Ishikawa (cell line): ENCODE data around the gene TM4SF4.

Source experiments
- CEBPB ChIP-seq: IDR thresholded peaks from 2 replicates; pipeline ENCODE4 v1.6.1; 2012
- ZBTB7A ChIP-seq: IDR thresholded peaks from 2 replicates; pipeline ENCODE4 v1.6.1; 2012; ENCODE audit warnings: low read depth

GRCh38 chr3:149528340-149528650 is 53.8 kb downstream of the TM4SF4 start:
- no peak for TF ChIP-seq CEBPB
- TF ChIP-seq ZBTB7A, result no peak
